Right lobe of liver (tissue), 6 donors: ENCODE results near the gene TFF3. TPM values are rescaled to one million over a fixed set of nuclear protein-coding genes. Genes with fewer than 3 reads are reported as not detected.

Source experiments
- ATAC-seq, 4 donors: fragments of 200-7000 bp; cut with Tn5 transposase; one replicate each; pipeline ENCODE4 v1.9.1; 2020; ENCODE audit warnings: mild to moderate bottlenecking in 4 of 4, moderate library complexity in 4 of 4
- DNase-seq, 3 donors: peaks; one replicate each; pipeline ENCODE4 v3.0.0-alpha.2; 2020
- H3K27ac ChIP-seq, 3 donors: fragments of 200-600 bp; one replicate each; pipeline ENCODE4 v1.8.0; 2022
- H3K27me3 ChIP-seq, 2 donors: fragments of 200-600 bp; one replicate each; pipeline ENCODE4 v1.8.0; 2022
- H3K36me3 ChIP-seq, 4 donors: fragments of 200-600 bp; sonication (generic) in 1 of 4; one replicate each; pipeline versions ENCODE4 v1.5.1 to v1.8.0; 2017 to 2022; ENCODE audit warnings: control low read depth in 1 of 4
- H3K4me1 ChIP-seq, 4 donors: fragments of 200-600 bp; sonication (generic) in 1 of 4; one replicate each; pipeline versions ENCODE4 v1.5.1 to v1.8.0; 2017 to 2022; ENCODE audit warnings: control low read depth in 1 of 4
- H3K4me3 ChIP-seq, 3 donors: fragments of 200-600 bp; one replicate each; pipeline ENCODE4 v1.8.0; 2022
- H3K9me3 ChIP-seq, 4 donors: fragments of 200-600 bp; sonication (generic) in 1 of 4; one replicate each; pipeline versions ENCODE4 v1.5.1 to v1.8.0; 2017 to 2022; ENCODE audit warnings: control low read depth in 1 of 4
- POLR2A ChIP-seq: fragments of 450-650 bp; IDR thresholded peaks from one replicate; pipeline ENCODE4 v1.6.1; 2017; ENCODE audit warnings: antibody characterized with exemption, mild to moderate bottlenecking
- WGBS: methylation state at CpG from one replicate; pipeline ENCODE4 v1.1.6; 2018; ENCODE audit warnings: low coverage, low lambda C conversion rate; ENCODE audit not compliant: insufficient coverage; ENCODE audit errors: missing lambda C conversion rate; 5-methylcytosine and 5-hydroxymethylcytosine counted together
- intact Hi-C, 2 donors: fragments of 100-400 bp; cut with DNase I; formaldehyde crosslinking; loops; one replicate each; pipeline versions ENCODE4 v1.11.2 to v1.14.1; 2022
- total RNA-seq, 6 experiments: library from RNA; depleted of rRNA in 2 of 6; stranded (reverse); fragments of >200 nt in 2 of 6; fragmentation: NEBNext Ultra II Directional in 3 of 6; extraction: Animal tissue kit (Norgen Biotek cat#: 25700) in 3 of 6; gene quantifications; one replicate each; pipeline versions ENCODE4 v1.1.0 to v1.2.4, GENCODE V29; 2016 to 2023
- TF ChIP-seq, protein P1 (sequence below), 4 donors: fragments of 200-600 bp in 3 of 4; fragments of 450-650 bp in 1 of 4; IDR thresholded peaks; one replicate each; pipeline versions ENCODE4 v1.5.1 to v1.8.0; 2016 to 2022; ENCODE audit warnings: antibody characterized with exemption in 4 of 4, mild to moderate bottlenecking in 2 of 4
- donor health status: DM: no; HTN: yes; CAD: no.
- donor health status: DM: no; HTN: no; CAD: no.
- donor health status: DM: no; HTN: no; CAD: no.
- donor health status: DM: no; HTN: yes; CAD: no.
- donor health status: DM: no; HTN: yes; CAD: no.

The TFF3 gene
- total RNA-seq, 6 experiments from 2014 or later, result 0.88 to 6.8 (median 2.5) TPM

GRCh38 chr21:42288962-42289361 lies 26.2 kb downstream of the TFF3 start:
- Histone ChIP-seq H3K4me3 (no peak overlapping the region), H3K27me3 (no peaks in the 10 kb centered on the region), H3K4me1 (no peaks in the 10 kb centered on the region), H3K36me3 (no peaks in the 10 kb centered on the region), H3K27ac (no peak overlapping the region), H3K9me3 (no peaks in the 10 kb centered on the region)
- intact Hi-C loops, result no loop called here
- WGBS, result 84% methylated on average over 4 of the region's 5 CpGs
- TF ChIP-seq, protein P1, sequence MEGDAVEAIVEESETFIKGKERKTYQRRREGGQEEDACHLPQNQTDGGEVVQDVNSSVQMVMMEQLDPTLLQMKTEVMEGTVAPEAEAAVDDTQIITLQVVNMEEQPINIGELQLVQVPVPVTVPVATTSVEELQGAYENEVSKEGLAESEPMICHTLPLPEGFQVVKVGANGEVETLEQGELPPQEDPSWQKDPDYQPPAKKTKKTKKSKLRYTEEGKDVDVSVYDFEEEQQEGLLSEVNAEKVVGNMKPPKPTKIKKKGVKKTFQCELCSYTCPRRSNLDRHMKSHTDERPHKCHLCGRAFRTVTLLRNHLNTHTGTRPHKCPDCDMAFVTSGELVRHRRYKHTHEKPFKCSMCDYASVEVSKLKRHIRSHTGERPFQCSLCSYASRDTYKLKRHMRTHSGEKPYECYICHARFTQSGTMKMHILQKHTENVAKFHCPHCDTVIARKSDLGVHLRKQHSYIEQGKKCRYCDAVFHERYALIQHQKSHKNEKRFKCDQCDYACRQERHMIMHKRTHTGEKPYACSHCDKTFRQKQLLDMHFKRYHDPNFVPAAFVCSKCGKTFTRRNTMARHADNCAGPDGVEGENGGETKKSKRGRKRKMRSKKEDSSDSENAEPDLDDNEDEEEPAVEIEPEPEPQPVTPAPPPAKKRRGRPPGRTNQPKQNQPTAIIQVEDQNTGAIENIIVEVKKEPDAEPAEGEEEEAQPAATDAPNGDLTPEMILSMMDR (IDR thresholded peaks at IDR 0.05), result no peak
- TF ChIP-seq POLR2A, result no peak
- no peak for DNase-seq
- ATAC-seq, result no peak

DNA sequence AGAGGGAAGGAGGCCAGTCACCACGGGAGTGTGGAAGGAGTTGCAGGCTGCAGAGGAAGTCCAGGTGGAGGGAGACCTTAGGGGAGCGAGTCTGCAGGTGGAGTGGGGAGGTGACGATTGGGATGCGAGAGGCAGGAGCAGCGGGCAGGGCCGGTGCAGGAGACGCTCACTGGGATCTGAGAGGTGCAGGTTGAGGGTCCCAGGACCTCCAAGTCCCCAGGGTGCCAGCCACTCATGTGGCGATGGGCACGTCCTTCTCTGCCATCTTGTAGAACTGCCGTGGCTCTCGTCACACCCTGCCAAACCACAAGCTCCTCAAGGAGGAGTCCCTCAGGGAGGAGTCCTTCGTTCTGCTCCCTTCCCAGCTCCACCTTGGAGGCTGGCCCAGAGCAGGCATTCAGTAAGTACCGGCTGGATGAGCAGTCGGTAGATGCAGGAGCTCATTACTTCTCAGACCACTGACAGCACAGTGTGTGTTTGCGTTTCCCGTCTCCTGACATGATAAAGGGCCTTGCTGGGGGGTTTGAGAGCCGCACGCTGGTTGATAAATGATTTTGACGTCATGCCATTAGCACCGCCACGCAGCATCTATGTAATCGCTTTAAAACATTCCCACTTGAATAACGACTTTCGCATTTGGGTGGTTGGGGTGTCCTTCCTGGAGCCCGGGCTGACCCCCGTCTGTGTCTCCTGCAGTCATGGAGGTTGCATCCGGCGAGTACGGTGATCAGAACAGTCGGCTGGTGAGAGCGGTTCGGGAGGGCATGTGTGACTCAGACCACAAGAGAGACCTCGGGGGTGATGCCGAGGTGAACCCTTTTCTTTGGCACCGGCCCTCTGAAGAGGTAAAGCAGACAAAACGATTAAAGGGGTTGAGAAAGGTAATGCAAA lies 27.8 kb downstream of the TFF3 start:
- DNase-seq, result no peak
- TF ChIP-seq, protein P1 (IDR thresholded peaks at IDR 0.05), result no peak
- TF ChIP-seq POLR2A, result no peak
- no peaks in the 10 kb centered on the region for H3K4me1 ChIP-seq
- 73% methylated on average over 16 of the region's 36 CpGs for WGBS
- H3K4me3 ChIP-seq, result no peak overlapping the region
- H3K27ac ChIP-seq, result no peak overlapping the region
- no peaks in the 10 kb centered on the region for H3K36me3 ChIP-seq
- no peak for ATAC-seq
- H3K27me3 ChIP-seq, result no peaks in the 10 kb centered on the region
- no peaks in the 10 kb centered on the region for H3K9me3 ChIP-seq
- intact Hi-C loops, result no loop called here

- H3K27ac ChIP-seq, result no peak overlapping the region
- H3K4me3 ChIP-seq, result no peak overlapping the region
- intact Hi-C loops, result no loop called here
- TF ChIP-seq POLR2A, result no peak
- TF ChIP-seq, protein P1 (IDR thresholded peaks at IDR 0.05), result no peak
- DNase-seq (no peak), ATAC-seq (no peak)
- H3K9me3 ChIP-seq, result no peaks in the 10 kb centered on the region
- no peaks in the 10 kb centered on the region for H3K36me3 ChIP-seq
- WGBS, result 79% methylated on average over 12 of the region's 12 CpGs
- no peaks in the 10 kb centered on the region for H3K4me1 ChIP-seq
- H3K27me3 ChIP-seq, result no peaks in the 10 kb centered on the region
Observed at GRCh38 chr21:42286416-42286815, 28.8 kb downstream of the TFF3 start.

GRCh38 chr21:42285569-42286245 lies 29.5 kb downstream of the TFF3 start:
- H3K36me3 ChIP-seq, result no peaks in the 10 kb centered on the region
- no peak for ATAC-seq

More at GRCh38 chr21:42285569-42286245, 29.5 kb downstream of the TFF3 start:
- intact Hi-C loops, result no loop called here
- Histone ChIP-seq H3K27ac (no peak overlapping the region), H3K27me3 (no peaks in the 10 kb centered on the region), H3K4me1 (peaks cover 0 to 4% (median 0%) of the 10 kb centered on the region in 4 donors), H3K9me3 (no peaks in the 10 kb centered on the region), H3K4me3 (no peak overlapping the region)
- 68% methylated on average over 12 of the region's 13 CpGs for WGBS
- DNase-seq, result no peak
- no peak for TF ChIP-seq POLR2A
- TF ChIP-seq, protein P1 (IDR thresholded peaks at IDR 0.05), result no peak
